ENCODE measurements around the gene INPP5D. TPM values are rescaled to one million over a fixed set of nuclear protein-coding genes. Genes with fewer than 3 reads are reported as not detected.

The INPP5D gene
- total RNA-seq, 2 experiments from 2014 or later, result 129 to 135 TPM

- H3K4me3 Mint-ChIP-seq, result no peak overlapping the region
- H3K27ac Mint-ChIP-seq, result no peak overlapping the region
- H3K27me3 Mint-ChIP-seq, result no peaks in the 10 kb centered on the region
- POLR2A ChIA-PET, result no interaction called here
- peaks cover 1% of the 10 kb centered on the region for H3K4me1 Mint-ChIP-seq
- ATAC-seq (ENCODE audit: low read depth) (peak; percentile 43), DNase-seq (peak; percentile 43)
- no peaks in the 10 kb centered on the region for H3K9me3 Mint-ChIP-seq
- H3K36me3 Mint-ChIP-seq, result peaks cover 26% of the 10 kb centered on the region
These were observed 105.9 kb downstream of the INPP5D start for GRCh38 chr2:233165895-233166661.

- peaks cover 37% of the 10 kb centered on the region for H3K36me3 Mint-ChIP-seq
- POLR2A ChIA-PET, result no interaction called here
These were observed 108.3 kb downstream of the INPP5D start for GRCh38 chr2:233168445-233168844.

GRCh38 chr2:233168919-233169318, 108.8 kb downstream of the INPP5D start:
- Mint-ChIP-seq H3K4me1 (peaks cover 4% of the 10 kb centered on the region), H3K9me3 (no peaks in the 10 kb centered on the region), H3K27ac (peak overlapping the region; percentile 60), H3K4me3 (no peak overlapping the region), H3K36me3 (peaks cover 32% of the 10 kb centered on the region), H3K27me3 (no peaks in the 10 kb centered on the region)
- POLR2A ChIA-PET, result no interaction called here
- no peak for DNase-seq
- ATAC-seq (ENCODE audit: low read depth), result no peak

More at GRCh38 chr2:233168445-233168844, 108.3 kb downstream of the INPP5D start:
- no peaks in the 10 kb centered on the region for H3K9me3 Mint-ChIP-seq
- peaks cover 4% of the 10 kb centered on the region for H3K4me1 Mint-ChIP-seq
- H3K27me3 Mint-ChIP-seq, result no peaks in the 10 kb centered on the region
- no peak for ATAC-seq (ENCODE audit: low read depth)
- no peak overlapping the region for H3K27ac Mint-ChIP-seq
- no peak overlapping the region for H3K4me3 Mint-ChIP-seq
- DNase-seq, result no peak

- DNase-seq (no peak), ATAC-seq (ENCODE audit: low read depth) (no peak)
- Mint-ChIP-seq H3K27ac (no peak overlapping the region), H3K4me1 (peaks cover 4% of the 10 kb centered on the region), H3K4me3 (no peak overlapping the region), H3K27me3 (no peaks in the 10 kb centered on the region), H3K9me3 (no peaks in the 10 kb centered on the region), H3K36me3 (peaks cover 42% of the 10 kb centered on the region)
- POLR2A ChIA-PET, result no interaction called here
These were observed 111.2 kb downstream of the INPP5D start for GRCh38 chr2:233171344-233171743.

- ATAC-seq (ENCODE audit: low read depth) (no peak), DNase-seq (no peak)
- H3K36me3 Mint-ChIP-seq, result peaks cover 43% of the 10 kb centered on the region
- H3K27ac Mint-ChIP-seq, result no peak overlapping the region
- H3K27me3 Mint-ChIP-seq, result no peaks in the 10 kb centered on the region
- POLR2A ChIA-PET, result no interaction called here
- no peaks in the 10 kb centered on the region for H3K9me3 Mint-ChIP-seq
- peaks cover 8% of the 10 kb centered on the region for H3K4me1 Mint-ChIP-seq
- H3K4me3 Mint-ChIP-seq, result no peak overlapping the region
These were observed 113.0 kb downstream of the INPP5D start for GRCh38 chr2:233173115-233173514.

GRCh38 chr2:233174137-233174536, 114.0 kb downstream of the INPP5D start:
- no peaks in the 10 kb centered on the region for H3K27me3 Mint-ChIP-seq
- no peaks in the 10 kb centered on the region for H3K9me3 Mint-ChIP-seq
- POLR2A ChIA-PET, result interaction anchor here (1.5 kb wide), 1 partner anchor 77 kb away, joined by 3 read pairs; the partner anchor contains the start of gene ATG16L1
- H3K27ac Mint-ChIP-seq, result no peak overlapping the region
- H3K4me3 Mint-ChIP-seq, result no peak overlapping the region
- no peak for ATAC-seq (ENCODE audit: low read depth)
- no peak for DNase-seq
- H3K36me3 Mint-ChIP-seq, result peaks cover 45% of the 10 kb centered on the region
- H3K4me1 Mint-ChIP-seq, result peaks cover 10% of the 10 kb centered on the region

GRCh38 chr2:233178994-233179847, 119.1 kb downstream of the INPP5D start:
- DNase-seq, result no peak
- POLR2A ChIA-PET, result no interaction called here
- ATAC-seq (ENCODE audit: low read depth), result no peak
- Mint-ChIP-seq H3K27me3 (no peaks in the 10 kb centered on the region), H3K27ac (peak overlapping the region; percentile 27), H3K4me1 (peaks cover 9% of the 10 kb centered on the region), H3K4me3 (no peak overlapping the region), H3K36me3 (peaks cover 47% of the 10 kb centered on the region), H3K9me3 (no peaks in the 10 kb centered on the region)

GRCh38 chr2:233179848-233180366, 119.8 kb downstream of the INPP5D start:
- Mint-ChIP-seq H3K9me3 (no peaks in the 10 kb centered on the region), H3K4me1 (peaks cover 9% of the 10 kb centered on the region), H3K27me3 (no peaks in the 10 kb centered on the region), H3K36me3 (peaks cover 45% of the 10 kb centered on the region), H3K4me3 (no peak overlapping the region), H3K27ac (no peak overlapping the region)
- ATAC-seq (ENCODE audit: low read depth) (no peak), DNase-seq (no peak)
- POLR2A ChIA-PET, result no interaction called here

- H3K4me1 Mint-ChIP-seq, result peaks cover 5% of the 10 kb centered on the region
- peak overlapping the region; percentile 34 for H3K27ac Mint-ChIP-seq
- no peak overlapping the region for H3K4me3 Mint-ChIP-seq
- no peaks in the 10 kb centered on the region for H3K9me3 Mint-ChIP-seq
- POLR2A ChIA-PET, result no interaction called here
- DNase-seq (no peak), ATAC-seq (ENCODE audit: low read depth) (no peak)
- peaks cover 43% of the 10 kb centered on the region for H3K36me3 Mint-ChIP-seq
- H3K27me3 Mint-ChIP-seq, result no peaks in the 10 kb centered on the region
These were observed 123.8 kb downstream of the INPP5D start for GRCh38 chr2:233183869-233184418.

GRCh38 chr2:233184669-233185068, 124.5 kb downstream of the INPP5D start:
- Mint-ChIP-seq H3K27me3 (no peaks in the 10 kb centered on the region), H3K9me3 (no peaks in the 10 kb centered on the region), H3K4me1 (peaks cover 3% of the 10 kb centered on the region), H3K4me3 (no peak overlapping the region), H3K27ac (no peak overlapping the region), H3K36me3 (peaks cover 37% of the 10 kb centered on the region)
- POLR2A ChIA-PET, result no interaction called here
- no peak for DNase-seq
- no peak for ATAC-seq (ENCODE audit: low read depth)

GRCh38 chr2:233185330-233185729, 125.2 kb downstream of the INPP5D start:
- Mint-ChIP-seq H3K4me3 (no peak overlapping the region), H3K27ac (peak overlapping the region; percentile 8), H3K4me1 (peaks cover 4% of the 10 kb centered on the region), H3K36me3 (peaks cover 38% of the 10 kb centered on the region), H3K27me3 (no peaks in the 10 kb centered on the region), H3K9me3 (no peaks in the 10 kb centered on the region)
- POLR2A ChIA-PET, result interaction anchor here (0.7 kb wide), 1 partner anchor 282 kb away, joined by 4 read pairs; no protein-coding TSS in a partner anchor
- DNase-seq (no peak), ATAC-seq (ENCODE audit: low read depth) (no peak)

GRCh38 chr2:233185963-233186362, 125.8 kb downstream of the INPP5D start:
- H3K36me3 Mint-ChIP-seq, result peaks cover 41% of the 10 kb centered on the region
- POLR2A ChIA-PET, result no interaction called here

GRCh38 chr2:233186851-233187250, 126.7 kb downstream of the INPP5D start:
- Mint-ChIP-seq H3K4me3 (no peak overlapping the region), H3K4me1 (peaks cover 6% of the 10 kb centered on the region), H3K27me3 (no peaks in the 10 kb centered on the region), H3K36me3 (peaks cover 41% of the 10 kb centered on the region), H3K27ac (peak overlapping the region; percentile 2), H3K9me3 (no peaks in the 10 kb centered on the region)
- POLR2A ChIA-PET, result no interaction called here
- DNase-seq (no peak), ATAC-seq (ENCODE audit: low read depth) (no peak)

More at GRCh38 chr2:233185963-233186362, 125.8 kb downstream of the INPP5D start:
- DNase-seq (no peak), ATAC-seq (ENCODE audit: low read depth) (no peak)
- Mint-ChIP-seq H3K27me3 (no peaks in the 10 kb centered on the region), H3K27ac (peak overlapping the region; percentile 26), H3K9me3 (no peaks in the 10 kb centered on the region), H3K4me1 (peaks cover 7% of the 10 kb centered on the region), H3K4me3 (no peak overlapping the region)
